ENCODE data around the gene RAD51B.
"Not testable (repeated sequence)": the region's sequence is repeated elsewhere in the genome, so short reads cannot be mapped to it uniquely, and the experiment has no call there.

Gene RAD51B

GRCh38 chr14:68692916-68693771, 873.6 kb downstream of the RAD51B start:
- Histone ChIP-seq H3K9ac (ENCODE audit: low read length) (no peak overlapping the region), H3K36me3 (ENCODE audit: control insufficient read depth, low read depth, low read length) (no peaks in the 10 kb centered on the region), H3K4me3 (ENCODE audit: low read length) (no peak overlapping the region), H3K9me3 (ENCODE audit: control insufficient read depth, low read depth, low read length) (no peaks in the 10 kb centered on the region), H3K4me1 (ENCODE audit: control insufficient read depth, low read depth, low read length) (peaks cover 24% of the 10 kb centered on the region), H3K27ac (ENCODE audit: low read length) (no peak overlapping the region), H3K27me3 (ENCODE audit: control insufficient read depth, insufficient read depth, low read length) (no peaks in the 10 kb centered on the region)

GRCh38 chr14:68693926-68694325, 874.3 kb downstream of the RAD51B start:
- no peak overlapping the region for H3K9ac ChIP-seq (ENCODE audit: low read length)
- H3K36me3 ChIP-seq (ENCODE audit: control insufficient read depth, low read depth, low read length) = no peaks in the 10 kb centered on the region
- H3K4me3 ChIP-seq (ENCODE audit: low read length) = no peak overlapping the region
- H3K9me3 ChIP-seq (ENCODE audit: control insufficient read depth, low read depth, low read length) = no peaks in the 10 kb centered on the region
- peaks cover 20% of the 10 kb centered on the region for H3K4me1 ChIP-seq (ENCODE audit: control insufficient read depth, low read depth, low read length)
- H3K27me3 ChIP-seq (ENCODE audit: control insufficient read depth, insufficient read depth, low read length) = no peaks in the 10 kb centered on the region
- no peak overlapping the region for H3K27ac ChIP-seq (ENCODE audit: low read length)

GRCh38 chr14:68694516-68695235, 875.1 kb downstream of the RAD51B start:
- H3K27me3 ChIP-seq (ENCODE audit: control insufficient read depth, insufficient read depth, low read length) = no peaks in the 10 kb centered on the region
- H3K9ac ChIP-seq (ENCODE audit: low read length) = no peak overlapping the region
- H3K4me1 ChIP-seq (ENCODE audit: control insufficient read depth, low read depth, low read length) = peaks cover 15% of the 10 kb centered on the region
- H3K36me3 ChIP-seq (ENCODE audit: control insufficient read depth, low read depth, low read length) = no peaks in the 10 kb centered on the region
- no peak overlapping the region for H3K27ac ChIP-seq (ENCODE audit: low read length)
- no peak overlapping the region for H3K4me3 ChIP-seq (ENCODE audit: low read length)
- H3K9me3 ChIP-seq (ENCODE audit: control insufficient read depth, low read depth, low read length) = no peaks in the 10 kb centered on the region

- H3K9me3 ChIP-seq (ENCODE audit: control insufficient read depth, low read depth, low read length) = no peaks in the 10 kb centered on the region
- no peak overlapping the region for H3K4me3 ChIP-seq (ENCODE audit: low read length)
- H3K9ac ChIP-seq (ENCODE audit: low read length) = no peak overlapping the region
- no peak overlapping the region for H3K27ac ChIP-seq (ENCODE audit: low read length)
- peaks cover 13% of the 10 kb centered on the region for H3K4me1 ChIP-seq (ENCODE audit: control insufficient read depth, low read depth, low read length)
- no peaks in the 10 kb centered on the region for H3K27me3 ChIP-seq (ENCODE audit: control insufficient read depth, insufficient read depth, low read length)
- H3K36me3 ChIP-seq (ENCODE audit: control insufficient read depth, low read depth, low read length) = no peaks in the 10 kb centered on the region
Observed at GRCh38 chr14:68695326-68695768, 875.8 kb downstream of the RAD51B start.

- peaks cover 8% of the 10 kb centered on the region for H3K4me1 ChIP-seq (ENCODE audit: control insufficient read depth, low read depth, low read length)
- H3K4me3 ChIP-seq (ENCODE audit: low read length) = no peak overlapping the region
- no peak overlapping the region for H3K9ac ChIP-seq (ENCODE audit: low read length)
- H3K27ac ChIP-seq (ENCODE audit: low read length) = no peak overlapping the region
- H3K36me3 ChIP-seq (ENCODE audit: control insufficient read depth, low read depth, low read length) = no peaks in the 10 kb centered on the region
- no peaks in the 10 kb centered on the region for H3K27me3 ChIP-seq (ENCODE audit: control insufficient read depth, insufficient read depth, low read length)
- no peaks in the 10 kb centered on the region for H3K9me3 ChIP-seq (ENCODE audit: control insufficient read depth, low read depth, low read length)
Observed at GRCh38 chr14:68695856-68696255, 876.3 kb downstream of the RAD51B start.

- Histone ChIP-seq H3K27me3 (ENCODE audit: control insufficient read depth, insufficient read depth, low read length) (no peaks in the 10 kb centered on the region), H3K9me3 (ENCODE audit: control insufficient read depth, low read depth, low read length) (no peaks in the 10 kb centered on the region), H3K4me3 (ENCODE audit: low read length) (no peak overlapping the region), H3K9ac (ENCODE audit: low read length) (no peak overlapping the region), H3K27ac (ENCODE audit: low read length) (no peak overlapping the region), H3K4me1 (ENCODE audit: control insufficient read depth, low read depth, low read length) (peaks cover 5% of the 10 kb centered on the region), H3K36me3 (ENCODE audit: control insufficient read depth, low read depth, low read length) (no peaks in the 10 kb centered on the region)
Observed at GRCh38 chr14:68696266-68696665, 876.7 kb downstream of the RAD51B start.

GRCh38 chr14:68696721-68697495, 877.3 kb downstream of the RAD51B start:
- no peaks in the 10 kb centered on the region for H3K36me3 ChIP-seq (ENCODE audit: control insufficient read depth, low read depth, low read length)
- no peak overlapping the region for H3K9ac ChIP-seq (ENCODE audit: low read length)
- no peak overlapping the region for H3K4me3 ChIP-seq (ENCODE audit: low read length)
- H3K27me3 ChIP-seq (ENCODE audit: control insufficient read depth, insufficient read depth, low read length) = no peaks in the 10 kb centered on the region
- no peaks in the 10 kb centered on the region for H3K4me1 ChIP-seq (ENCODE audit: control insufficient read depth, low read depth, low read length)
- no peak overlapping the region for H3K27ac ChIP-seq (ENCODE audit: low read length)
- no peaks in the 10 kb centered on the region for H3K9me3 ChIP-seq (ENCODE audit: control insufficient read depth, low read depth, low read length)

GRCh38 chr14:68698773-68699172, 879.2 kb downstream of the RAD51B start:
- not testable (repeated sequence) for H3K36me3 ChIP-seq (ENCODE audit: control insufficient read depth, low read depth, low read length); H3K4me1 ChIP-seq (ENCODE audit: control insufficient read depth, low read depth, low read length); H3K9ac ChIP-seq (ENCODE audit: low read length); H3K27me3 ChIP-seq (ENCODE audit: control insufficient read depth, insufficient read depth, low read length); H3K9me3 ChIP-seq (ENCODE audit: control insufficient read depth, low read depth, low read length); H3K27ac ChIP-seq (ENCODE audit: low read length); H3K4me3 ChIP-seq (ENCODE audit: low read length)

- Histone ChIP-seq H3K4me3 (ENCODE audit: low read length) (no peak overlapping the region), H3K36me3 (ENCODE audit: control insufficient read depth, low read depth, low read length) (no peaks in the 10 kb centered on the region), H3K27ac (ENCODE audit: low read length) (no peak overlapping the region), H3K9me3 (ENCODE audit: control insufficient read depth, low read depth, low read length) (no peaks in the 10 kb centered on the region), H3K4me1 (ENCODE audit: control insufficient read depth, low read depth, low read length) (no peaks in the 10 kb centered on the region), H3K9ac (ENCODE audit: low read length) (no peak overlapping the region), H3K27me3 (ENCODE audit: control insufficient read depth, insufficient read depth, low read length) (no peaks in the 10 kb centered on the region)
Observed at GRCh38 chr14:68701001-68701741, 881.6 kb downstream of the RAD51B start.

GRCh38 chr14:68702135-68702534, 882.6 kb downstream of the RAD51B start:
- no peaks in the 10 kb centered on the region for H3K36me3 ChIP-seq (ENCODE audit: control insufficient read depth, low read depth, low read length)
- H3K4me3 ChIP-seq (ENCODE audit: low read length) = no peak overlapping the region
- no peaks in the 10 kb centered on the region for H3K4me1 ChIP-seq (ENCODE audit: control insufficient read depth, low read depth, low read length)
- no peaks in the 10 kb centered on the region for H3K27me3 ChIP-seq (ENCODE audit: control insufficient read depth, insufficient read depth, low read length)
- H3K9me3 ChIP-seq (ENCODE audit: control insufficient read depth, low read depth, low read length) = no peaks in the 10 kb centered on the region
- H3K27ac ChIP-seq (ENCODE audit: low read length) = no peak overlapping the region
- no peak overlapping the region for H3K9ac ChIP-seq (ENCODE audit: low read length)

- H3K4me1 ChIP-seq (ENCODE audit: control insufficient read depth, low read depth, low read length) = no peaks in the 10 kb centered on the region
- no peak overlapping the region for H3K27ac ChIP-seq (ENCODE audit: low read length)
- no peaks in the 10 kb centered on the region for H3K36me3 ChIP-seq (ENCODE audit: control insufficient read depth, low read depth, low read length)
- no peak overlapping the region for H3K4me3 ChIP-seq (ENCODE audit: low read length)
- no peaks in the 10 kb centered on the region for H3K9me3 ChIP-seq (ENCODE audit: control insufficient read depth, low read depth, low read length)
- no peak overlapping the region for H3K9ac ChIP-seq (ENCODE audit: low read length)
- no peaks in the 10 kb centered on the region for H3K27me3 ChIP-seq (ENCODE audit: control insufficient read depth, insufficient read depth, low read length)
Observed at GRCh38 chr14:68702578-68702977, 883.0 kb downstream of the RAD51B start.

Measured in iPS-18a (cell line).